Measurements from ENCODE around the gene TACR3.

GRCh38 chr4:103719105-103719829 is 518 bp downstream of the TACR3 start:
- TF ChIP-seq CTCF (IDR thresholded peaks at IDR 0.05; ENCODE audit: poor library complexity, severe bottlenecking) (no peak), EZH2 (IDR thresholded peaks at IDR 0.05; ENCODE audit: borderline replicate concordance, insufficient read depth, low read length, poor library complexity, severe bottlenecking) (no peak), EP300 (conservative IDR thresholded peaks at IDR 0.05; ENCODE audit: poor library complexity, severe bottlenecking) (no peak), POLR2AphosphoS5 (IDR thresholded peaks at IDR 0.05) (no peak), SMC3 (conservative IDR thresholded peaks at IDR 0.05; ENCODE audit: poor library complexity) (no peak)

All from neural cell (in vitro differentiated cells).